Forelimb muscle (tissue), 1 donor: ENCODE measurements around the gene HNRNPUL1. TPM values are rescaled to one million over a fixed set of nuclear protein-coding genes. Genes with fewer than 3 reads are reported as not detected.
"Not testable (repeated sequence)": the region's sequence is repeated elsewhere in the genome, so short reads cannot be mapped to it uniquely, and the experiment has no call there.

ENCODE experiments used
- DNase-seq: peaks from one replicate; pipeline ENCODE4 v3.0.0-alpha.2; 2013; ENCODE audit warnings: low read depth
- polyA plus RNA-seq: library from polyadenylated mRNA; unstranded; fragments of 120-200 nt; gene quantifications from one replicate; pipeline ENCODE4 v1.2.1, GENCODE V29; 2013; ENCODE audit not compliant: insufficient read length

HNRNPUL1 gene
- polyA plus RNA-seq, 1 donor = 145 TPM

- no peak for DNase-seq
Observed at GRCh38 chr19:41325947-41326706, 62.0 kb downstream of the HNRNPUL1 start.

GRCh38 chr19:41327076-41327575 is 63.0 kb downstream of the HNRNPUL1 start:
- DNase-seq = no peak

- no peak for DNase-seq
Observed at GRCh38 chr19:41327576-41328156, 63.5 kb downstream of the HNRNPUL1 start.

DNA sequence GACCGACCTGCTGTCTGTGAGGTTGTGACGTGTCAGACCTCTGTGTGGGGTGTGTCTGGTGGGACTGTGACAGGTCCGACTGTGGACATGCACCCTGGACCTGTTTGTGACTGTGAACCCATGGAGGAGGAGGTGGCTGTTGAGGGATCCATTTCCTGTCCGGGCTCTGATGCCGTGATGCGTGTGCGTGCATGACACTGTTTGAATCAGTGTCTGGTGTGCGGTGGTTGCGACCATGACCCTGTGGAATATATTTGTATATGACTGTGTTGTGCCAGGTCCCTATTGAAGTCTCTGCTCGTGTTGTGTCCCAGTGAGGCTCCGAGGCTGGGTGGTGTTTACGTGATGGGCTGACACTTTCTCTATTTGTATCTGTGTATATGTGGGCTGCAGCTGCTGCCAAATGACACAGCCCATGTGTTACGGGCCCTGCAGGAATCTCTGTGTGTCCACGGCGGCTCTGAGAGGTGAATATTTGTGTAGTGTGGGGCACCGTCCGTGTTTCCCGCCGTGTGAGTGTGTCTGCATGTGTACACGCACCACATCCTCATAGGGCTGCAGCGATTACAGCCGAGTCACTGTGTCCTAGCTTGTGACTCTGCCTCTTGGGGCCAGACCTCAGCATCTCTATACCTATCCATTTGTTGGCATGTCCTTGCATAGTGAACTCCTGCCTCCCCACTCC is 64.1 kb downstream of the HNRNPUL1 start:
- DNase-seq = no peak

DNA sequence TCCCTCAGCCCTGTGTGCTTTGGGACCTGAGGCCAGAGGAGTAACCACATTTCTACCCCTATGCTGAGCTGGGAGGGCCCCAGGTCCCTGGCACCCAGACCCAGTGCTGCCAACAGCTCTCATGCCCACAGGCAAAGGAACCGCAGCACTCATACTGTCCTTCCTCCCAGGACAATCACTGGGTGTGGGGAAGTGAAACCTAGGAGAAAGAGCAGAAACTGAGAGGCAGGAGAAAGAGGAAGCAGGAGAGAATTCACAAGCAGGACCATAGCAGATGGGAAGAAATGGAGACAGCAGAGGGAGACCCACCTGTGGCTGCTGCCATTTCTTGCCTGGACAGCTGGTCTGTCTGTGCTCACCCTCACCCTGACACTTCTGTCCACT is 64.7 kb downstream of the HNRNPUL1 start:
- no peak for DNase-seq

DNA sequence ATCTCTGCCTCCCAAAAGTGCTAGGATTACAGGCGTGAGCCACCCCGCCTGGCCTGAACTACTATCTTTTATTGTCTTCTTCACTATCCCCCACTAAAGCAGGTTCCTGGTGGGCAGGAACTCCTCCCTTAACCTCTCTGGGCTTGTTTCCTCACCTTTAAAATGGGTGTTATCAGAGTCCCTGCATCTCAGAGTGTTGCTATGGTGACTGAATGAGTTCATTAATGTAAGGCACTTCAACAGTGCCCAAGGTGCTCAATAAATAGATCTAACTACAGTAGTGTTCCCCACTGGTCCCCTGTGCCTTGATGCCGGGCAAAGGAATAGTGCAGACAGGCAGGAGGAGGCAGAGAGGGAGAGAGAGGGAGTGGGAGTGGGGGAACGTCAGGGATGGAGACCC is 66.3 kb downstream of the HNRNPUL1 start:
- no peak for DNase-seq

GRCh38 chr19:41330946-41331678 is 66.9 kb downstream of the HNRNPUL1 start:
- DNase-seq = no peak

DNA sequence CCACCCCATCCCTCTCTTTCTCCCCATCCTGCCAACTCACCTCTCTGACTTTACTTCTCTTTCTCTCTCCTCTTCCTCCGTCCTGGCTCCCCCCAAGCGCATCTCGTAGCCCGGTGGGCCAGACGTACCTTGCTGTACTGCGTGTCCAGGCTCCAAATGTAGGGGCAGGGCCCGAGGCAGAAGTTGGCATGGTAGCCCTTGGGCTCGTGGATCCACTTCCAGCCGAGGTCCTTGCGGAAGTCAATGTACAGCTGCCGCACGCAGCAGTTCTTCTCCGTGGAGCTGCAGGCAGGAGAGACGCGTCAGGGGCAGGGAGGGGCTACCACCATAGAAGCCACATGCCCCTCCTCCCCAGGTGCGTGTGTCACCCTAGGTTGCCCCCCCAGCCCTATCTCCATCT is 67.8 kb downstream of the HNRNPUL1 start:
- DNase-seq = no peak

DNA sequence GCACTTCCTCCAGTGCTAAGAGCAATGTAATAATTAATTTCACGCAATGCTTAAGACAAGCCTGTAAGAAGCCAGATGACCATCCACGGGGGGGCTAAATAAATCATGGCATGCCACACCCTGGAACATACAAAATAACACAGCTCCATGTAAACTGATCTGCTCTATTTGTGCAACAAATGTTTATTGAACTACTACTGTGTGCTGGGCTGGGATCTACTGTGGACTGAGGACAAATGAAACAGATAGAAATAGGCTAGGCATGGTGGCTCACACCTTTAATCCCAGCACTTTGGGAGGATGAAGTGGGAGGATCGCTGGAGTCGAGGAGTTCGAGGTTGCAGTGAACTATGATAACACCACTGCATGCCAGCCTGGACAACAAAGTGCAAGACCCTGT is 68.3 kb downstream of the HNRNPUL1 start:
- no peak for DNase-seq

GRCh38 chr19:41334793-41335192 is 70.6 kb downstream of the HNRNPUL1 start:
- no peak for DNase-seq

GRCh38 chr19:41335467-41335866 is 71.3 kb downstream of the HNRNPUL1 start:
- DNase-seq = no peak

GRCh38 chr19:41339936-41340335 is 75.8 kb downstream of the HNRNPUL1 start:
- DNase-seq = no peak

DNA sequence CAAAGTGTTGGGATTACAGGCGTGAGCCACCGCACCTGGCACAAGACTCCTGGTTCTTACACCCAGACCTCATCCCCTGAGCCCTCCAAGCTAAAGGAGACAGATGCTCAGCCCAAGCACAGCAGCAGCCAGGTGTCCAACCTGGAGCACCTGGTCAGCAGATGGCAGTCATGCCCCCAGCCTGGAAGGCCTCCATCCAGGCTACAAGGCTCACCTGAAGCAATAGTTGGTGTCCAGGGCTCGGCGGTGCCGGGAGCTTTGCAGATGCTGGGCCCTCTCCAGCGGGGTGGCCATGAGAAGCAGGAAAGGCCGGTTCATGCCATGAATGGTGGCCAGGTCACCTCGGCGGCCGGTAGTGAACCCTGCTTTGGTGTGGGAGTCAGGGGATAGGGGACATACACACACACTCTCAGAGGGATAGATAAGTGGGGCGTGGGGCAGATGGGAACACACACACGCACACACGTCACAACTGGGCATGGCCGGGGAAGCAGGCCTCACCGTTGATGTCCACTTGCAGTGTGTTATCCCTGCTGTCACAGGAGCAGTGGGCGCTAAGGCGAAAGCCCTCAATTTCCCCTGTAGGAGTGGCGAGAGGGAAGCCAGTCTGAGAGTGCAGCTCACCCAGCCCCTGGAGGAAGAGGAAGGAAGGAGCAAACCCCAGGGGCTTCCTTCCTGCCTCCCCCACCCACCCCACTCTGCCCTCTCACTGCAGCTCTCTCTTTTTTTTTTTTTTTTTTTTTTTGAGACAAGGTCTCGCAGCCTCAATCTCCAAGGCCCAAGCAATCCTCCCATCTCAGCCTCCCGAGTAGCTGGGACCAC is 77.7 kb downstream of the HNRNPUL1 start:
- no peak for DNase-seq

GRCh38 chr19:41344162-41344561 is 80.0 kb downstream of the HNRNPUL1 start:
- DNase-seq = no peak

GRCh38 chr19:41346916-41347315 is 82.7 kb downstream of the HNRNPUL1 start:
- not testable (repeated sequence) for DNase-seq

DNA sequence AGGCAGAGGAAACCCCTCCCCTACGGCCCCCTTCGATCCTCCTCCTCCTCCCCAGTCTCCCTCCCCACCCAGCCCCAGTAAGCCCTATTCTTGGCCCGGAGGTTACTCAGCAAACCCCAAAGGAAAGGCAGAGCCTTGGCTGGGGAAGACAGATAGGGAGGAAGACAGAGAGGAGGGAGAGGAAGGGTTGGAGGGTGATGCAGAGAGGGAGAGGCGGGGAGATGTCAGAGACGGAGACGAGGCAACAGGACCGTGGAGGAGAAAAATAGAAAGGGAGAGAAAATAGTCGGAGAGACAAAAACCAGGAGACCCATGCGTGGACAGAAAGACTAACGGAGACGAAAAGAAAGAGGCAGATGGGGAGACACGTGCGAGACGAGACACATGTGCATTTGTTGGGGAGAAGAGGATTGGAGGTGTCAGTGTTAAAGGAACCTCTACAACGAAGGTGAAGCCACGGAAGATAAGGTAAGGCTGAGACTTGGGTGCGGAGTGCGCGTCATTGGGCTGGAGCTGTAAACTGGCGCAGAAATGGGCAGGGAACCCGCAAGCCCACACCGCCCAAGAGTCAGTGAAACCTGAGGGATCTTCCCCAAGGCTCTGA is 86.7 kb downstream of the HNRNPUL1 start:
- DNase-seq = no peak

DNA sequence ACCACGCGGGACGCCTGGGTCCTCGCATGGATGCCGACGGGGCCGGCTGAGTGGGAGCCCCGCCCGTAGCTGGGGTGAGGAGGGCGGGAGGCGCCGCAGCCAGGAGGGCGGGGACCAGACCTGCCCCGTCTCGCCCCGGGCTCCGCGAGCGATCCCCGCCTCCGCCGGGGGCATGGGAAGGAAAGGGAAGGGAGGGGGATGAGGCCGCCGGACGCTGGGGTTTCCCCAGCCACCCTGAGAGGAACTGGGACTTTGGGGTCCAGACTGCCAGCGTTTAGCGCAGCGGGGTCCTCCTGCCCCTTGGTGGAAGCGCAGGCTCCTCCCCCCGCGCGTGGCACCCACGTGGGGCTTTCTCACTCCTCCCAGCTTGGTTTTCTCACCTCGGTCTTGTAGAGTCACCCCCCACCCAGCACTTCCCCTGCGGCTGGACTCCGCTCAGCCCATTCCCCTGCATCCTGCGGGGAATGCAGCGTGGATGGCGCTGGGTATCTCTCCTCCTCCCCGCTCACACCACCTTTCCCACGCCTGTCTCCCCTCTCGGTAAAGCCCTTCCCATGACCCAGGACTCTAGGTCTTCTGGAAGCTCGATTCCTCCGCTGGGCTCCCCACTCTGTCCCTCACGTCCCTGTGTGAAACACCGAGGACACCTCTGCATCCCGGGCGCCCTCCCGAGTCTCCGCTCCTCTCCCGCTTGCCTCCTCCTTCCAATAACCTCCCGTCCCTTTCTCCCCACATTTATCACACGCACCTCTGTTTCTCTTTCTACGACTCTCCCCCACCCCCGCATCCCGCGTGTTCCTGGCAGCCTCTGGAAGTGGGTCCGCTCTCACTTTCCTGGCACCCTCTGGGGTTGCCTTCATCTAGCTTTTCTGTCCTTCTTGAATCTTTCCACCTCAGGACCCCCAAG is 87.4 kb downstream of the HNRNPUL1 start:
- DNase-seq = no peak

DNA sequence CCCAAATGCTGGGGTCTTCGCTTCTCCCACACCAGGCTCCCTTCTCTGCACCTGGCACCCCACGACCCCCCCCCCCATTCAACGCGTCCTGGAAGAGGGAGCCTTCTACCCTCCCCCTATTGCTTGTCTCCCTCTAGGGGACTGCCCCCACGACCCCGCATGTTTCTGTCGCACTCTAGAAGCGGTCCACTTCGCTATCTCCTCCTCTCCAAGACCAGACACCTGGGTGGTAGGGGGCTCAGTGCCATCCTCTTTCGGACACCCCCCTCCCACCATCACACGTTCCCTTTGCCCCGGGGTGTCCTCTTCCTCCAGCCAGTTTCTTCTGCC is 88.1 kb downstream of the HNRNPUL1 start:
- no peak for DNase-seq

- no peak for DNase-seq
Observed at GRCh38 chr19:41352609-41353465, 88.7 kb downstream of the HNRNPUL1 start.
